ENCODE data around the gene GLRA1.
"Not testable (repeated sequence)": the region's sequence is repeated elsewhere in the genome, so short reads cannot be mapped to it uniquely, and the experiment has no call there.

GLRA1 gene

DNA sequence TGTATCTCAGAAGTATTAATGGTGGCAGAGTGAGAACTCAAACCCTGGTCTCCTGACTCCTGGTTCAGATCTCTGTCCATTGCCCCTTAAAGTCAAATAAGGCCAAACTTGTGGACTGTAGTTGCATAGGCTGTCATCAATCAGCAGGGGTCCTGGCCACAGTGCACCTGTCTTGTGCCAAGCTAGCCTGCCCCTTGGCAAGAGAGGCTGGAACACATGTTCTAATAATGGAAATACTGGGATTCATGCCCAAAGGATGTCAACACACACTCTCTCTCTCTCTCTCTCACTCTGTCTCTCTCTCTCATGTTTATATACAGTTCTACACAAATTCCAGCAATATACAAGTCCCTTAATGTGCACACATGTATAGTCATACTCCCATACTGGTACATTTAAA is 44.3 kb downstream of the GLRA1 start:
- DNase-seq: peak; percentile 3

DNA sequence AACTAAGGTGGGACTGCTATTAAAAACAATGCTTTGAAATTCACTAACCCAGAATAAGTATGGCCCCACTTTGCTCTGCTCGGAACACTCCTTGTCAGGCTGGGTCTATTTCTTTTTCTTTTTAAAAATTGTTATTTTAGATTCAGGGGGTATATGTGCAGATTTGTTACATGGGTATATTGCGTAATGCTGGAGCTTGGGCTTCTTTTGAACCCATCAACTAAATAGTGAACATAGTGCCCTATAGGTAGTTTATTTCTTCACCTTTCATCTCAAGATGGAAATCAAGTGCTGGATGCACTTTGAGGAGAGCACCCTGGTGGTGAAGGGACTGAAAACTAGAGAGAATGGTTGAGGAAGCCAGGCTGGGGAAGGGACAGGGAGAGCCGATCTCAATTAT is 51.0 kb downstream of the GLRA1 start:
- no peak for DNase-seq

DNA sequence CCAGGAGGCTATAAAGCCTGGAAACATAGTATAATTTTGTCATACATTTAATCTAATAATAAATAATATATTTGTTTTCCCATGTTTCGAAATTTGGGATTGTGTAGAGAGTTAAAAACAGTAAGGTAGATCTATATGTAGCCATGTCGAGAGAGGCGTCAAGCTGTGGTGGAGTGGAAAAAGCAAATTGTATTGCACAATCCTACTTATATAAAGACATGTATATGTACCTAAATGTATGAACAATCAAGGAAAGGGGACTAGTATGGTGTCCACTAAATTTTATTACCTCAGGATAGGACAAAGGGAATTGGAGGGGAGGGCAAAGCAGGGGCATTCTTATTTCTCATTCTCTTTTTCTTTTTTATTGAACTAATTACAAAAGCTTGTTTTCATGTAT is 52.0 kb downstream of the GLRA1 start:
- no peak for DNase-seq

DNA sequence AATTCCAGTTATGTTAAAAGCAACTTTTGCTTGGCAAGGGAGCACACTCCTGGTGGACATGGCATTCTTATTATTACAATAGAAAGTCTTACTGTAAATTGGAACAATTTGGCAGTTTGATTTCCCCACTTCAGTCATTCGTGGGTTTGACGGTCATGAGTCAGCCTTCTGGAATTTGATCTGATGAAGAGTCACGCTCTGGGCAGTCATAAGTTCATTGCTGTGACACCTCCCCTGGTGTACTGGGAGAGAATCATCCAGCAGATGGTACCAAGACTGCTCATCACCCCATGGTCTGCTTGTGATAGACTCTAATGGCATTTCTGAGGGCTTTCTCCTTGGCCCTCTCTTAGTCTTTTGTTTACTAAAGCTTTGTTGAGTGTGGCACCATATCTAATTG is 53.8 kb downstream of the GLRA1 start:
- DNase-seq: no peak

DNA sequence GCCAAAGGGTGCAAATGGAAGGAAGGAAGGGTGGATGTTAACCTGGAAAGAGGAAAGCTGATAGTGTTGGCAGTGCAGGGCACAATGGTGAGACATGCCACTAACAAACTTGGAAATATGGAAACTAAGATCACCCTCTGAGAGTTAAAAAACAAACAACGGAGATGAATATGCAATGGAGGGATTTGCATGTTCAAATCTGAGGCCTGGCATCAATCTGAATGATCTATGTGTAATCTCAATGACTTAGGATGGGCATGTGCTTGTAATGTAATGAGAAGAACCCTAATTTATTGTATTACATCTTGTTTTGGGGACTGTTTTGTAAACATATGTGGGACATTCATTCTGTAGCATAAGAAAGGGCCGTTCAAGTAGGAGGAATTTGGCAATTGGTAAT is 54.4 kb downstream of the GLRA1 start:
- no peak for DNase-seq

DNA sequence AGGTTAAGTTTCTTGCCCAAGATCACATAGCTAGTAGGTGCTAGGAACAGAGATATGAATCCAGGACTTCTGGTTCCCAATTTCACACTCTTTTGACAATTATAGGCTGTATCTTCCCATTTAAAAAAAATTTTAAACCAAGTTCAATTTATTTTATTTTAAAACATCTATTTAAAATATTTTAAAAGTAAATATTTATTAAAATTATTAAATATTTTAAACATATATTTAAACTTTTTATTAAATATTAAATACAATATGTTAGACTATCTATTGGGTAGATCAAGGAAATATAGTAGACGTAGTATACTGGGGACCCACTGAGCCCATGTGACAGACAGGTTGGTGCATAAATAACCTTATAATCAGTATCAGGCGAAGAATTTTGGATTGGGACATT is 54.8 kb downstream of the GLRA1 start:
- DNase-seq: no peak

DNA sequence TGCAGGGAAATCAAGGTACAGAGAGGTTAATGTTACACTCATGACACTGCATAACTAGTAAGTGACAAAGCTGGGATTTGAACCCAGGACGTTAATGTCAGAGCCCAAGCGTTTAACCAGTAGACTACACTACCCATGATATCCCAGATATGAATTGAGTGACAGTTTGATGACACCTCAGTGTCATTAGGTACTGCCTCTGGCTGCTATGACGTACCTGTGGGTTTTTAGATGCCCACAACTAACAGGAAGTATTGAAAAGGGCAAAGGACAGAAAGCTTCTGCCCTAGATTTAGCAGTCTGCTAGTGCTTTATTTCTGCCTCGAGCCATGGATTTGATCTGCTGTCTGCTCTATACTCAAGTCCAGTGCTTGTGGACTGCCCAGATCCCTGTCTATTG is 56.2 kb downstream of the GLRA1 start:
- no peak for DNase-seq

DNA sequence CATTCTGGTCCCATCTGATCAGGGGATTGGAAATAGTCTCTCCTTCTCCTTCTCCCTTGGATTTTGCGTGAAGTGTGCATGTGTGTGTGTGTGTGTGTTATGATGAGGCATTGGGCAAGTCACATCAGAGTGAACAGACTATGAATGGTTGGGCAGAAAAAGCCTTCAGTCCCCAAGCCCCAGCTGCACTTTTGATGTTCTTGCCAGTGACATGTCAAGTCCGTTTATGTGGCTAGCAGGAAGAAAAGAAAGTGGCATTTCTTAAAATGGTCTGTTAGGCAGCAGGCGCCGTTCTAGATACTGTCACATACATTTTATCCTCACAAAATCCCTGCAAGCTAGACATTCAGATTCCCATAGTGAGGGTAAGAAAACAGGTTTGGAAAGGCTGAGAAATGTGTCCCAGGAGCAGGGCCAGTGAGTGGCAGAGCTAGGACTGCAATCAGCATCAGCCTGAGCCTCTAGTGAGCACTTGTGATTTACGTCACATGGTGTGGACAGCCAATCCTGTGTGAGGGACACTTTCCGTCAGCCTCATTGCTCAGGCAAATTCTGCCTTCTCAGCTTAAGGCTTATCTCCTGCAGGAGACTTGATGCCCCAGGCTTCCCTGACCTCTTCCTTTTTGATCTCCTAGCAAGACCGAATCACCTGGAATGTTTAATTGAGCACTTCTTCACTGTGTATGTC is 60.4 kb downstream of the GLRA1 start:
- no peak for DNase-seq

DNA sequence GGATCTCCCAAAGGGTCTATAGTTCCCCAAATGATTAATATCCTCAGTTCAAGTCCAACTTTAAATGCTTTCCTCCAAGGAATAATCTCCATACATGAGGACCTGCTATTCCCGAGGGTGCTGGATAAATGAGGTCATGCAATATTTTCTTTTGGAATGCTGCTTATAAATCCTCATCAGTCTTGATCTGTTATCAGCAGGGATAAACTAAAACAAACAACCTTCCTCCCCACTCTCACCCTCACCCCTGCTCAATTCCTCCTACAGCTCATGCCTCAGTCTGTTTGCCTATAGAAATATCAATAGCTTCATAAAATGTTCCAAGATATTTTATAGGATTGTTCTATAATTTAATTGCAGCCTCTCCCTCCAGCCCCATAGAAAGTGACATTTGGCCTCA is 61.1 kb downstream of the GLRA1 start:
- no peak for DNase-seq

DNA sequence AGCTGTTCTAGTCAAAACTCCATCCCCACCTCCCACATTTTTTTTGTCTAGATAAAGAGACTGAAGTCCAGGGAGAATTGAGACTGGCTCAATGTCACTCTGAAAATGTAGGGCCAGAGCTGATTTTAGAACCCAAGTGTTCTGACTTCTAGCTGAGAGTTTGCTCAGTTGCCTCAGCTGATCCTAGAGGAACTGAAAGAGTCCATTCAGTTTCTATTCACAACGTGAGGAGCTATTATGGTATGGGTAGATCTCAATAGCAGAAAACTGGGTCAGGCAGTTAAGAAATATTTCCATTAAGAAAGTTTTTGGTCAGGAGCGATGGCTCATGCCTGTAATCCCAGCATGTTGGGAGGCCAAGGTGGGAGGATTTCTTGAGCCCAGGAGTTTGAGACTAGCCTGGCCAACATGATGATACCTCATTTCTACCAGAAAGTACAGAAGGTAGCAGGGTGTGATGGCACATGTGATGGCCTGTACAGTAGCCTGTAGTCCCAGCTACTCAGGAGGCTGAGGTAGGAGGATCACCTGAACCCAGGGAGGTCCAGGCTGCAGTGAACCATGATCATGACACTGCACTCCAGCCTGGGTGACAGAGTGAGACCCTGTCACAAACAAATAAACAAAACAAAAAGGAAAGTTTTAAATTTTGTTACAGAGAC is 61.7 kb downstream of the GLRA1 start:
- DNase-seq: no peak

DNA sequence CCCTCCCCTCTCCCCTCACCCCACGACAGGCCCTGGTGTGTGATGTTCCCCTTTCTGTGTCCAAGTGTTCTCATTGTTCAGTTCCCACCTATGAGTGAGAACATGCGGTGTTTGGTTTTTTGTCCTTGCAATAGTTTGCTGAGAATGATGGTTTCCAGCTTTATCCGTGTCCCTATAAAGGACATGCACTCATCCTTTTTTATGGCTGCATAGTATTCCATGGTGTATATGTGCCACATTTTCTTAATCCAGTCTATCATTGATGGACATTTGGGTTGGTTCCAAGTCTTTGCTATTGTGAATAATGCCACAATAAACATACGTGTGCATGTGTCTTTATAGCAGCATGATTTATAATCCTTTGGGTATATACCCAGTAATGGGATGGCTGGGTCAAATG is 63.8 kb downstream of the GLRA1 start:
- DNase-seq: not testable (repeated sequence)

DNA sequence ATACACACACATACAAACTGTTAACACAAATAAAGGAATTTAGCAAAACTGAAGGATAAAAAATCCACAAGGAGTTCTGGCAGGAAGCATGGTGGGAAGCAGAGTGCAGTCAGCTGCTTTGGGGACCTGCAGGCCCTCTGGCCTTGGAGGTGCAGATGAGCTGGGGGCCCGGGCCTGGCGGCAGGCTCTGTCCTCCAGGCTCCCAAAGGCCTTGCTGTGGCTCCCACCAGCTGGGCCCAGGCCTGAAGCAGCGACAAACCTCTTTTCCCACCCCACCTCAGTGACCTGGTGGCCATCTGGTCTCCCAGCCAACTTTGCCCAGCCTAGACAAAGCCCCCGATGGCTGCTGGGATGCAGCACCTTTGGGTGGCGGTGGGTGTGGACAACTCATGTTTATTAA is 67.8 kb downstream of the GLRA1 start:
- DNase-seq: no peak

DNA sequence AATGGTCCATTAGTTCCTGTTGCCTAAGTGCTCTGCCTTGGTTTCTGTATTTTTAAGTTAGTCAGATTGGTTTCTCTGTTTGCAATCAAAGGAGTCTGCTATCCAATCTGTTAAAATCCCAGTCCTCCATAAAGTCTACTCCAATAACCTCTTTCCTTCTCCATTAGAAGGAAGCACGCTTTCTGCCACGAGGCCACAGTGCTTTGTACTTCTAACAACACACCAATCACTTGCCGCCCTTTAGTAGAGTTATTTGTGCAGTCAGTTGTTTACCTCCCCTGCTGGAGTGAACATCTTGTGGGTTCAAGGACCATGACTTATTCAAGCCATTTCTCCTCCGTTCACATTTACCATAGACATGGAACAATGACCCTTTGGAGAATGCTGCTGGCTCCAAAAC is 69.0 kb downstream of the GLRA1 start:
- DNase-seq: no peak

DNA sequence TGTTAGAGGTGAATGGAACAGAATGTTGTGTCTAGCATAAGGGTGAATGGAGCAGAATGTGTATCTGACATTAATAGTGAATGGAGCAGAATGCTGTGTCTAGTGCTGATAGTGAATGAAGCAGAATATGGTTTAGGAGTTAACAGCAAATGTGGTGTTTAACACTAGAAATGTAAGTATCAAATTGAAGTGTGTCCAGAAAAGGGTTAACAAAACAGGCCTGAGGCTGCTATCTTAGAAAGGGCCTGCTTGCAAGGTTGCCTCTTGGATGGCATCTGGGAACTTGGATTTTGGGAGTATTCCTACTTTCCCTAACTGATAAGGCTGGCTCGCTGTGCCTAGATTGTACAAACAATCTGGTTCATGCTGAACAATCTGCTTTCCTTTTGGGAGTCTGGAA is 76.8 kb downstream of the GLRA1 start:
- DNase-seq: no peak

DNA sequence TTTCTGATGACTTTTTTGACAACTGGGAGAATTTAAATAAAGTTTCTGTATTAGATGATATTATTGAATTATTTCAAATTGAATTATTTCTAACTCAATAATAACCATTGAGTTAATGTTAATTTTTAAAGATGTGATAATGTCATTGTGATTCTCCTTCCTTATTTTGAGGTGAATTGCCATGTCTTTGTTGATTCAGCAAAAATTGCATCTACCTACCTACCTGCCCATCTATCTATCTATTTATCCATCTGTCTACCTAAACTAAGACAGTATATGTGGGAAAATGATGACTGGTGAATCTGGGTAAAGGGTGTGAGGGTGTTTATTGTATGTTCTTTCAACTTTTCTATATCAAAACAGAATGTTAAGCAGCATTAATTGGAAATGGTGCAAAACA is 77.9 kb downstream of the GLRA1 start:
- no peak for DNase-seq

DNA sequence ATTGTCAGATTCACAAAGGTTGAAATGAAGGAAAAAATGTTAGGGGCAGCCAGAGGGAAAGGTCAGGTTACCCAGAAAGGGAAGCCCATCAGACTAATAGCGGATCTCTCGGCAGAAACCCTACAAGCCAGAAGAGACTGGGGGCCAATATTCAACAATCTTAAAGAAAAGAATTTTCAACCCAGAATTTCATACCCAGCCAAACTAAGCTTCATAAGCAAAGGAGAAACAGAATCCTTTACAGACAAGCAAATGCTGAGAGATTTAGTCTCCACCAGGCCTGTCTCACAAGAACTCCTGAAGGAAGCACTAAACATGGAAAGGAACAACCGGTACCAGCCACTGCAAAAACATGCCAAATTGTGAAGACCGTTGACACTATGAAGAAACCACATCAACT is 91.8 kb downstream of the GLRA1 start:
- not testable (repeated sequence) for DNase-seq

DNA sequence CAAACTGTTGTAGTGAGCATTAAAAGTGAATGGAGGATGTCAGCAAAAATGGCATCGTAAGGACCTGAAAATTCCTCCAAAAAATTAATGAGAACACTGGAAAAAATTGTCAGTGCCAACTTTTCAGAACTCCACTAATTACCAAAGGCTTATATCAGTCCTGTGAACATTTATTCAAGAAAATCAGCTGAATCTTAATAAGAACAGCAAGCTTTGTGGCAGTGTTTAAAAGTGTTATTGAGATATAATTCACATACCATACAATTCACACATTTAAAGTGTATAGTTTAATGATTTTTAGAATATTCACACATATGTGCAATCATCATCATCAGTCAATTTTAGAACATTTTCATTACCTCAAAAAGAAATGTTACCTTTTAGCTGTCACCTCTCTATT is 95.3 kb downstream of the GLRA1 start:
- DNase-seq: no peak

DNA sequence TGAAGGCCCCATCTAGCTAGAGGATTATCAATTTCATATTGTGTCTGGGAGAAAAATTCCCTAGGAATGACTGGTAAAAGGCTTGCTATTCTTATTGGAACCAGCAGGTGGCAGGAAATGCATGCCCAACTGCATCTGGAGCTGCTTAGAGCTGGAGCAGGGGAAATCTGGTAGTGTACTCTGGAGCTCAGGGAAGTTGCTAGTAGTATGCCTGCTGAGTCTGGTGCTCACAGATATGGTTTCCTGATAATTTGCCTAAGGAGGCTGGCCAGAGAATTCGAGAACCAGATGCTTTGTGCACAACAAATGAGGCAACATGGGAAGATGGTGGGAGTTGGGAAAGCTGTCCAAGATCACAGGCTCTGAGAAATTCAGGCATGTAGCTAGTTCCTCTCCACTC is 99.2 kb downstream of the GLRA1 start:
- DNase-seq: peak; percentile 59

DNA sequence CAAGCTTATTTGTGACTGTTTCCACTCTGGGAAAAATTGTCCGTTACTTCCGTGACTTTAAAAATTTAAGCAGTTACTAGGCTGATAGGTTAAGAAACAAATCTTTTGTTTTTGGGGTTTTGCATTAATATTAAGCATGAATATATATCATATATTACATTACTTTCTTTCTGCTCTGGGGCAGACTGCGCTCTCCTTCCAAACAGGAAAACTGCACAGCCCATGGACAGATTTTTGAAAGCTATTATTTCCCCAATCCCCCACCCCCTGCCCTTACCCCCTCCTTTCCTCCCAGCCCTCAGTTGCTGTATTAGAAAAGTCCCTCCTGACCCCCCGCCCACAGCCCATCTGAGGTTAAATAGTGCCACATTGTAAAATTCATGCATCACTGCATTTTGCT is 102.5 kb downstream of the GLRA1 start:
- DNase-seq: no peak

DNA sequence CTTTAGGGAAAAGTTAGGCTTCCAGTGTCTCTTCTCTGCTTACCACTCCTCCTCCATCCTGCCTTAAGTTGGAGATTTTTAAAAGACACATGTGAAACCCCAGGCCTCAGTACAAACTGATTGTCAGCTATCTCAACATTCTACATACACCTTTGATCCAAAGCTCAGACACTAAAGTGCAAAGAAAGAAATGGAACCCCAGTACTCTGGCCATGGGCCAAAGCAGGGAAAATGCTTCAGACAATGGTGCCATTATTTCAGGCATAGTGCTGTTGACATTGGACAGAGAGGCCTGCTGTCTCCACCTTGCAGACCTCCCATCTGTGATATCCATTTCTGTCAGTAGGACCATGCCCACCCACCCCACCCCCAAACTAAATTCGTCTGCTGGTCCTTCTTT is 103.7 kb downstream of the GLRA1 start:
- peak; percentile 5 for DNase-seq

DNA sequence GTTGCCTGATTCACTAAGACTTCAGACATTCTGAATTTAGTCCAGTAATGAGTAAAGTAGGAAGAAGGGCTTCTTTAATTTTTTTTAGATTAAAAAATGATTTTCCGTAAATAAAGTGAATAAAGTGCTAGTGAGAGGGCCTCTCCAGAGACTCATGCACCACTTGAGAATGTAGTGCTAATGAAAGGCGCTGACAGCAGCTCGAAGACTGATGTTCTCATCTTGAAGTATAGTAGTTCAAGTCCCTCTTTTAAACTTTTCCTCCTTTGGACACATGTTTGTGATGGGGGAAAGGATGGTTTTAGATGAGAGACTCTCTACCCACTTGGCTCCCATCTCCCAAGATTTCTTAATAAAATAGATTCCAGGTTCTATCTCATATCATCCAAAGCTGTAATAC is 104.4 kb downstream of the GLRA1 start:
- DNase-seq: no peak

DNA sequence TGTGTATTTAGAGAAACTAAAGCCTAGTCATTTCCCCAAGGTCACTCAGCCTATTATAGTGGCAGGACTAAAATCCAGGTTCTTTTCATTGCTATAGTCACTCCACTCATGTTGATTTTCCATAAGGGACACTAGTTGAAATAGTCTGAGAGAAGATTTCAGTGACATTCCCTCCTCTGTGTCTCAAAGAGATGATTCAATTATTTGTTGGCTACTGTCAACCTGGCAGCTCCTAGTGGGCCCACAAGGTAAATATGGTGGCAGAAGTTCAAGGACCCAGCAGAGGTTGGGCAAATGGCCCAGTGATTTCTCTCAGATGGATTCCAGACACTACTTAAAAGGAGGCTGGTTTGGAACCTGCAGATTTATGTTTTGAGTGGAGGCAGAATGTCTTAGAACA is 104.8 kb downstream of the GLRA1 start:
- peak; percentile 64 for DNase-seq

DNA sequence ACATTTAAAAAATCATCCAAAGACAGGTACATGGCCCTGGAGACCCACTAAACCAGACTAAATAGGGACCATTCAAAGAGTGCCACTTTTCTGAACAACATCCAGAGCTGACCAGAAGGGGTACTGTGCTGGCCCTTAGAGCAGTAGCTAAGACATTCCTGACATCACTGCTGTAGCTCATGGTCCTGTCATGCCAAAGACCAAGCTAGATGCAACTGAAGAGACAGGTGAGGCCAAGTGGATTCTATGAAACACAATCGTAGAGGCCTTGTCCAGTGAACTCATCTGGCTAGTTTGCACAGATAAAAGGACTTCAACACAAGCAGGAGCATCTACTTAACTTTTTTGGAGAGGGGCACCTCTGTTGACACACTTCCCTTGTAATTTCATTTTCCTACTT is 109.6 kb downstream of the GLRA1 start:
- DNase-seq: no peak

DNA sequence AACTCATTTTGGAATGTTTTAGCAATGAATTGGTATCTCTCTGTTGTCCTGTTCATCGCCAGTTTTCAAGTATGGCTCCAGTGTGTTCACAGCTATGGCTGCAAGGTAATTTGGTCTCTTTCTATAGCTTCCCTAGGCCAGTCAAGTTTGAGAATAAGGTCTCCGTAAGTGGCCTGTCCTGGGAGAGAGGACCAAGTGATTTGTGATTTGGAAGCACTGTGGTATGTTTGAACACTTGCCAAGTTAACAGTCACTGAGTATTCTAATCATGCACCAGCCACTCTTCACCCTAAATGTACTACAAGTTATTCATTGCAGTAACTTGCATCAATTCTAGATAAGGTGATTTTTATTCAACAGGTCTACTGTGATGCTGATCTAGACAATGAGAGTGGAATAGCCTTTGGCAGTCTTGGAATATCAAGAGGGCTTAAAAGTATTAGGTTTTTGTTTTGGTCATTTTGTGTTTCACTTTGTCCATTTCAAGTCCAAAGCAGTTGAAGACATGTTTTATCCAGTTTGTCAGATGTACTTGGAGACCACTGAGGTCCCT is 111.8 kb downstream of the GLRA1 start:
- no peak for DNase-seq

Measured in NCI-H2029 (cell line).